GM12878 (cell line): ENCODE results near the gene ITGA4. TPM values are rescaled to one million over a fixed set of nuclear protein-coding genes. Genes with fewer than 3 reads are reported as not detected.

Experiments
- ATAC-seq: fragments of 200-7000 bp; cut with Tn5 transposase; 3 replicates; pipeline ENCODE4 v1.9.1; 2020; ENCODE audit warnings: mild to moderate bottlenecking, moderate library complexity
- BruUV-seq: library from RNA; stranded (reverse); fragments of 400-500 nt; replicated peaks from 2 replicates; lab custom pipeline; 2021; lab: Mats Ljungman, UMichigan
- CTCF ChIA-PET: fragments of 300-600 bp; sonication (Branson Sonifier 250); formaldehyde crosslinking; extraction: SDS; loops from one replicate; lab custom pipeline; 2021; ENCODE audit warnings: inconsistent platforms; lab: Yijun Ruan, JAX
- POLR2A ChIA-PET: fragments of 350-600 bp; formaldehyde crosslinking; extraction: SDS; loops from one replicate; lab custom pipeline; 2021; ENCODE audit warnings: inconsistent platforms; lab: Charles Lee
- RAD21 ChIA-PET: fragments of 300-600 bp; sonication (Branson Sonifier 250); formaldehyde crosslinking; loops from one replicate; lab custom pipeline; 2023; ENCODE audit warnings: antibody characterized with exemption; ENCODE audit not compliant: unreplicated experiment; lab: Charles Lee
- SMC1A ChIA-PET: fragments of 300-600 bp; sonication (Branson Sonifier 250); formaldehyde crosslinking; loops from one replicate; lab custom pipeline; 2023; ENCODE audit not compliant: unreplicated experiment, uncharacterized antibody; lab: Charles Lee
- DNase-seq: peaks from one replicate; pipeline ENCODE4 v3.0.0-alpha.2; 2011; ENCODE audit warnings: low read depth, low spot score
- FAIRE-seq: peaks from 3 replicates; lab custom pipeline; 2011; peaks lifted over from hg19 to GRCh38; lab: Jason Lieb, UNC
- H2AFZ ChIP-seq: 2 replicates; pipeline ENCODE4 v1.6.0; 2011; ENCODE audit warnings: low read depth, low read length, control low read depth; ENCODE audit not compliant: control insufficient read depth
- H3K27ac ChIP-seq: 2 replicates; pipeline ENCODE4 v1.5.1; 2011; ENCODE audit warnings: control low read depth; ENCODE audit not compliant: control insufficient read depth, insufficient read depth
- H3K27me3 ChIP-seq, 2 experiments: replicated peaks in 1 of 2; 2 replicates each; pipeline versions ENCODE4 v1.6.0 to v1.6.1; 2011; ENCODE audit warnings: low read length in 1 of 2; ENCODE audit not compliant: control insufficient read depth in 2 of 2, insufficient read depth in 2 of 2
- H3K36me3 ChIP-seq, 2 experiments: 2 replicates each; pipeline ENCODE4 v1.5.1; 2011; ENCODE audit warnings: low read length in 1 of 2; ENCODE audit not compliant: control insufficient read depth in 2 of 2, insufficient read depth in 2 of 2
- H3K4me1 ChIP-seq: 2 replicates; pipeline ENCODE4 v1.6.1; 2011; ENCODE audit warnings: mild to moderate bottlenecking, low read length, moderate library complexity, mixed read lengths; ENCODE audit not compliant: control insufficient read depth, insufficient read depth
- H3K4me2 ChIP-seq: 2 replicates; pipeline ENCODE4 v1.6.0; 2011; ENCODE audit warnings: control low read depth; ENCODE audit not compliant: control insufficient read depth, insufficient read depth
- H3K4me3 ChIP-seq: fragments of 200-600 bp; sonication (generic); 2 replicates; pipeline ENCODE4 v1.5.1; 2016
- H3K79me2 ChIP-seq: 2 replicates; pipeline ENCODE4 v1.6.0; 2011; ENCODE audit warnings: low read length; ENCODE audit not compliant: control insufficient read depth, insufficient read depth
- H3K9ac ChIP-seq: 2 replicates; pipeline ENCODE4 v1.8.0; 2011; ENCODE audit warnings: low read length, control low read depth, mixed read lengths; ENCODE audit not compliant: control insufficient read depth, insufficient read depth
- H3K9me3 ChIP-seq: replicated peaks from 3 replicates; pipeline ENCODE4 v1.5.1; 2011; ENCODE audit warnings: mild to moderate bottlenecking, low read length; ENCODE audit not compliant: control insufficient read depth, insufficient read depth
- H4K20me1 ChIP-seq: 2 replicates; pipeline ENCODE4 v1.6.0; 2011; ENCODE audit not compliant: control insufficient read depth, insufficient read depth
- BHLHE40 ChIP-seq, 2 experiments: fragments of 450-650 bp in 1 of 2; IDR thresholded peaks; 2 replicates each; pipeline ENCODE4 v1.6.1; 2011 to 2017; ENCODE audit warnings: low read depth in 2 of 2, borderline replicate concordance in 1 of 2, improper control_type of control experiment in 1 of 2, low read length in 1 of 2, mild to moderate bottlenecking in 1 of 2
- E2F4 ChIP-seq: IDR thresholded peaks from 2 replicates; pipeline ENCODE4 v1.6.1; 2012; ENCODE audit warnings: low read depth, low read length, improper control_type of control experiment
- MXI1 ChIP-seq: fragments of 150-350 bp; IDR thresholded peaks from 2 replicates; pipeline ENCODE4 v1.6.1; 2011; ENCODE audit warnings: low read depth, mild to moderate bottlenecking, inconsistent platforms, low read length, improper control_type of control experiment
- MYC ChIP-seq: IDR thresholded peaks from 2 replicates; pipeline ENCODE4 v1.6.1; 2011; ENCODE audit warnings: mild to moderate bottlenecking, low read length, moderate library complexity, inconsistent platforms; ENCODE audit not compliant: insufficient read depth, insufficient replicate concordance, insufficient read length, severe bottlenecking
- POU2F2 ChIP-seq: IDR thresholded peaks from 3 replicates; pipeline ENCODE4 v1.6.1; 2011; ENCODE audit warnings: low read depth, mild to moderate bottlenecking, low read length, borderline replicate concordance
- RB1 ChIP-seq: fragments of 450-650 bp; formaldehyde crosslinking; IDR thresholded peaks from 2 replicates; pipeline ENCODE4 v1.6.1; 2017; ENCODE audit warnings: mild to moderate bottlenecking, borderline replicate concordance
- RUNX3 ChIP-seq: IDR thresholded peaks from 2 replicates; pipeline ENCODE4 v1.6.1; 2012; ENCODE audit warnings: low read length, inconsistent platforms
- SMC3 ChIP-seq: IDR thresholded peaks from 2 replicates; pipeline ENCODE4 v1.6.1; 2011; ENCODE audit warnings: low read length, improper control_type of control experiment, borderline replicate concordance
- SPI1 ChIP-seq: IDR thresholded peaks from 2 replicates; pipeline ENCODE4 v1.6.1; 2011; ENCODE audit warnings: low read depth, mild to moderate bottlenecking, low read length, moderate library complexity, borderline replicate concordance; ENCODE audit not compliant: insufficient read depth
- TAF1 ChIP-seq: IDR thresholded peaks from 2 replicates; pipeline ENCODE4 v1.6.1; 2011; ENCODE audit warnings: mild to moderate bottlenecking, low read depth, low read length, borderline replicate concordance
- ZNF217 ChIP-seq: fragments of 450-650 bp; IDR thresholded peaks from 2 replicates; pipeline ENCODE4 v1.6.1; 2017; ENCODE audit warnings: antibody characterized with exemption, mild to moderate bottlenecking
- ZNF622 ChIP-seq: fragments of 450-650 bp; IDR thresholded peaks from 2 replicates; pipeline ENCODE4 v1.6.1; 2017; ENCODE audit warnings: mild to moderate bottlenecking, inconsistent platforms
- WGBS: methylation state at CpG from one replicate; pipeline ENCODE4 v1.1.6; 2016; ENCODE audit warnings: low lambda C conversion rate; ENCODE audit not compliant: insufficient replicate concordance, insufficient coverage; ENCODE audit errors: missing lambda C conversion rate; 5-methylcytosine and 5-hydroxymethylcytosine counted together
- in situ Hi-C: fragments of 300-500 bp; cut with MboI; formaldehyde crosslinking; loops from 9 replicates; pipeline ENCODE4 v1.14.3; 2018; ENCODE audit warnings: mixed read lengths
- intact Hi-C: fragments of 100-400 bp; cut with micrococcal nuclease; formaldehyde crosslinking; loops from one replicate; pipeline ENCODE4 v1.14.2; 2022; ENCODE audit not compliant: unreplicated experiment
- polyA plus RNA-seq, 11 experiments: library from polyadenylated mRNA; depleted of rRNA in 4 of 11; unstranded in 6 of 11; stranded (reverse) in 5 of 11; fragments of >200 nt; fragmentation: Nextera tagmentation in 4 of 11; fragmentation: Illumina TruSeq in 1 of 11; extraction: Ambion mirVana in 4 of 11; extraction: Trizol in 1 of 11; gene quantifications; 1 replicate in 1 of 11; 2 replicates in 10 of 11; pipeline versions ENCODE4 v1.2.1 to v1.2.3, GENCODE V29; 2011 to 2016; ENCODE audit warnings: inconsistent platforms in 2 of 11, missing spikeins in 2 of 11, low read depth in 1 of 11
- total RNA-seq, 4 experiments: library from RNA; depleted of rRNA in 3 of 4; stranded (reverse); fragments of >200 nt in 3 of 4; fragmentation: Illumina TruSeq in 1 of 4; extraction: Trizol in 1 of 4; gene quantifications; 2 replicates each; pipeline versions ENCODE4 v1.2.1 to v1.2.3, GENCODE V29; 2013 to 2021
- TF ChIP-seq, protein P1 (sequence below): fragments of 450-650 bp; IDR thresholded peaks from 2 replicates; pipeline ENCODE4 v1.6.1; 2017; ENCODE audit warnings: mild to moderate bottlenecking, moderate library complexity

ITGA4 gene
- total and polyA plus RNA-seq, 10 of the 15 experiments (the other 5 are each of a cell fraction or from before 2014, with no cell fraction given), result 12.4 to 87.9 (median 63.5) TPM

DNA sequence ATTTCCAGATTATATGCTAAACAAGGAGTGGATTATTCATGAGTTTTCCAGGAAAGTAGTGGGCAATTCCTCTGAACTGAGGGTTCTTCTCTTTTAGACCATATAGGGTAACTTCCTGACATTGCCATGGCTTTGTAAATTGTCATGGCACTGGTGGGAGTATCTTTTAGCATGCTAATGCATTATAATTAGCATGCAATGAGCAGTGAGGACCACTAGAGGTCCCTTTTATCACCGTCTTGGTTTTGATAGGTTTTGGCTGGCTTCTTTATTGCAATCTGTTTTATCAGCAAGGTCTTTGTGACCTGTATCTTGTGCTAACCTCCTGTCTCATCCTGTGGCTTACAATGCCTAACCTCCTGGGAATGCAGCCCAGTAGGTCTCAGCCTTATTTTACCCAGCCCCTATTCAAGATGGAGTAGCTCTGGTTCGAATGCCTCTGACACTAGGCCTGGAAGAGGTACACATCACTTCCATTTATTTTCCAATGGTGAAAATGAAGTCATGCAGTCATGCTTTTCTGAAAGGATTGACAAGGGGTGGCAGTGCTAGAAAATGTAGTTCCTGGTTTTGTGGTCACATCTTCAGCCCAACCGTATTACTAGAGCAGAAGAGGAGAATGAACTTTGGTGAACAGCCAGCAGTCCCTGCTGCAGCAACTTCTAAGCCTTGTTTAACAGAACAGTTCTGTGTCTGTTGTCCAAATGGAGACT, 26.6 kb upstream of the ITGA4 start:
- Histone ChIP-seq H3K79me2 (no peaks in the 10 kb centered on the region), H4K20me1 (no peaks in the 10 kb centered on the region), H3K4me3 (no peak overlapping the region), H3K36me3 (no peaks in the 10 kb centered on the region), H3K4me1 (no peaks in the 10 kb centered on the region), H3K4me2 (no peak overlapping the region), H3K27ac (no peak overlapping the region), H3K9me3 (no peaks in the 10 kb centered on the region), H3K9ac (no peak overlapping the region), H3K27me3 (no peaks in the 10 kb centered on the region), H2AFZ (peak overlapping the region; percentile 35)
- CTCF ChIA-PET, result interaction anchor here (0.8 to 1.8 kb wide), 11 partner anchors 9 to 190 kb away, joined by 3 to 8 read pairs (median 4); no protein-coding TSS in a partner anchor
- POLR2A ChIA-PET, result no interaction called here
- in situ Hi-C loops (no loop called here), intact Hi-C loops (no loop called here)
- no peak for FAIRE-seq
- DNase-seq, result no peak
- 13% methylated on average over 3 of the region's 3 CpGs for WGBS
- RAD21 ChIA-PET, result interaction anchor here (1.0 to 1.6 kb wide), 4 partner anchors 25 to 118 kb away, joined by 3 to 8 read pairs (median 4); partner anchors contain the start of gene ITGA4
- SMC1A ChIA-PET, result interaction anchor here (0.9 to 2.0 kb wide), 9 partner anchors 9 to 325 kb away, joined by 3 to 8 read pairs (median 4); no protein-coding TSS in a partner anchor
- no TSS peak for BruUV-seq
- peak; percentile 88 for ATAC-seq
- TF ChIP-seq ZNF217 (no peak), ZNF622 (no peak), RB1 (no peak), BHLHE40 (IDR thresholded peaks at IDR 0.05; ENCODE audit: borderline replicate concordance in 1 of 2, low read depth in 2 of 2, low read length in 1 of 2) (no peak), E2F4 (no peak), MYC (no peak), TAF1 (no peak), SPI1 (no peak), RUNX3 (peak; percentile 32; the same call in 1 of the 2 replicates), MXI1 (no peak), SMC3 (peak; percentile 13; the same call in 1 of the 2 replicates), POU2F2 (peak; percentile 59; the same call in 1 of the 3 replicates)
- TF ChIP-seq, protein P1, sequence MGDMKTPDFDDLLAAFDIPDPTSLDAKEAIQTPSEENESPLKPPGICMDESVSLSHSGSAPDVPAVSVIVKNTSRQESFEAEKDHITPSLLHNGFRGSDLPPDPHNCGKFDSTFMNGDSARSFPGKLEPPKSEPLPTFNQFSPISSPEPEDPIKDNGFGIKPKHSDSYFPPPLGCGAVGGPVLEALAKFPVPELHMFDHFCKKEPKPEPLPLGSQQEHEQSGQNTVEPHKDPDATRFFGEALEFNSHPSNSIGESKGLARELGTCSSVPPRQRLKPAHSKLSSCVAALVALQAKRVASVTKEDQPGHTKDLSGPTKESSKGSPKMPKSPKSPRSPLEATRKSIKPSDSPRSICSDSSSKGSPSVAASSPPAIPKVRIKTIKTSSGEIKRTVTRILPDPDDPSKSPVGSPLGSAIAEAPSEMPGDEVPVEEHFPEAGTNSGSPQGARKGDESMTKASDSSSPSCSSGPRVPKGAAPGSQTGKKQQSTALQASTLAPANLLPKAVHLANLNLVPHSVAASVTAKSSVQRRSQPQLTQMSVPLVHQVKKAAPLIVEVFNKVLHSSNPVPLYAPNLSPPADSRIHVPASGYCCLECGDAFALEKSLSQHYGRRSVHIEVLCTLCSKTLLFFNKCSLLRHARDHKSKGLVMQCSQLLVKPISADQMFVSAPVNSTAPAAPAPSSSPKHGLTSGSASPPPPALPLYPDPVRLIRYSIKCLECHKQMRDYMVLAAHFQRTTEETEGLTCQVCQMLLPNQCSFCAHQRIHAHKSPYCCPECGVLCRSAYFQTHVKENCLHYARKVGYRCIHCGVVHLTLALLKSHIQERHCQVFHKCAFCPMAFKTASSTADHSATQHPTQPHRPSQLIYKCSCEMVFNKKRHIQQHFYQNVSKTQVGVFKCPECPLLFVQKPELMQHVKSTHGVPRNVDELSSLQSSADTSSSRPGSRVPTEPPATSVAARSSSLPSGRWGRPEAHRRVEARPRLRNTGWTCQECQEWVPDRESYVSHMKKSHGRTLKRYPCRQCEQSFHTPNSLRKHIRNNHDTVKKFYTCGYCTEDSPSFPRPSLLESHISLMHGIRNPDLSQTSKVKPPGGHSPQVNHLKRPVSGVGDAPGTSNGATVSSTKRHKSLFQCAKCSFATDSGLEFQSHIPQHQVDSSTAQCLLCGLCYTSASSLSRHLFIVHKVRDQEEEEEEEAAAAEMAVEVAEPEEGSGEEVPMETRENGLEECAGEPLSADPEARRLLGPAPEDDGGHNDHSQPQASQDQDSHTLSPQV, result no peak
